Smooth muscle cell (in vitro differentiated cells): ENCODE results near the gene SELENOO. TPM values are rescaled to one million over a fixed set of nuclear protein-coding genes. Genes with fewer than 3 reads are reported as not detected.

Experiments
- DNase-seq: peaks from one replicate; lab custom pipeline; 2025; ENCODE audit not compliant: unreplicated experiment; lab: John Stamatoyannopoulos, UW
- H2AFZ ChIP-seq: fragments of 200-600 bp; sonication (generic); 2 replicates; pipeline ENCODE4 v1.6.0; 2016; ENCODE audit warnings: antibody characterized with exemption, low read depth, mild to moderate bottlenecking
- H3F3A ChIP-seq: fragments of 200-600 bp; sonication (generic); 2 replicates; pipeline ENCODE4 v1.6.0; 2017; ENCODE audit warnings: antibody characterized with exemption, low read depth
- H3K27ac ChIP-seq: fragments of 200-600 bp; sonication (generic); 2 replicates; pipeline ENCODE4 v1.5.1; 2016; ENCODE audit warnings: low read depth, mild to moderate bottlenecking
- H3K27me3 ChIP-seq: fragments of 200-600 bp; sonication (generic); 2 replicates; pipeline ENCODE4 v1.6.1; 2016; ENCODE audit warnings: low read depth, mild to moderate bottlenecking
- H3K36me3 ChIP-seq: fragments of 200-600 bp; sonication (generic); 2 replicates; pipeline ENCODE4 v1.5.1; 2016; ENCODE audit warnings: low read depth
- H3K4me1 ChIP-seq: fragments of 200-600 bp; sonication (generic); 2 replicates; pipeline ENCODE4 v1.5.1; 2016; ENCODE audit warnings: low read depth
- H3K4me2 ChIP-seq: fragments of 200-600 bp; sonication (generic); 2 replicates; pipeline ENCODE4 v1.6.0; 2016; ENCODE audit warnings: mild to moderate bottlenecking
- H3K4me3 ChIP-seq: fragments of 200-600 bp; sonication (generic); 2 replicates; pipeline ENCODE4 v1.5.1; 2016; ENCODE audit warnings: mild to moderate bottlenecking
- H3K79me2 ChIP-seq: fragments of 200-600 bp; sonication (generic); 2 replicates; pipeline ENCODE4 v1.6.0; 2016; ENCODE audit warnings: low read depth, mild to moderate bottlenecking
- H3K9ac ChIP-seq: fragments of 200-600 bp; sonication (generic); 2 replicates; pipeline ENCODE4 v1.6.0; 2016; ENCODE audit warnings: low read depth
- H3K9me3 ChIP-seq: fragments of 200-600 bp; sonication (generic); replicated peaks from 2 replicates; pipeline ENCODE4 v1.5.1; 2016; ENCODE audit warnings: low read depth
- H4K20me1 ChIP-seq: fragments of 200-600 bp; sonication (generic); 2 replicates; pipeline ENCODE4 v1.6.0; 2016; ENCODE audit warnings: low read depth
- CTCF ChIP-seq: fragments of 200-600 bp; sonication (generic); IDR thresholded peaks from 2 replicates; pipeline ENCODE4 v1.5.1; 2017; ENCODE audit warnings: borderline replicate concordance, mild to moderate bottlenecking, antibody characterized with exemption; ENCODE audit not compliant: insufficient read depth, poor library complexity, severe bottlenecking
- WGBS: methylation state at CpG from one replicate; pipeline ENCODE4 v1.1.7; 2016; ENCODE audit warnings: low lambda C conversion rate; 5-methylcytosine and 5-hydroxymethylcytosine counted together
- polyA plus RNA-seq: library from polyadenylated mRNA; unstranded; fragments of >200 nt; fragmentation: Nextera tagmentation; extraction: Ambion mirVana; gene quantifications from 2 replicates; pipeline ENCODE4 v1.2.1, GENCODE V29; 2016
- total RNA-seq: library from RNA; depleted of rRNA; stranded (reverse); fragments of >200 nt; gene quantifications from 2 replicates; pipeline ENCODE4 v1.2.3, GENCODE V29; 2014

Gene SELENOO
- total and polyA plus RNA-seq, 2 experiments from 2014 or later = 9.0 to 21.3 TPM

- no peak overlapping the region for H3K4me2 ChIP-seq
- no peak for DNase-seq
- H3K27me3 ChIP-seq = no peaks in the 10 kb centered on the region
- H4K20me1 ChIP-seq = peaks cover 97% of the 10 kb centered on the region
- no peak overlapping the region for H2AFZ ChIP-seq
- peaks cover 9% of the 10 kb centered on the region for H3K4me1 ChIP-seq
- no peaks in the 10 kb centered on the region for H3K36me3 ChIP-seq
- 95% methylated on average over 43 of the region's 45 CpGs for WGBS
- H3K9ac ChIP-seq = no peak overlapping the region
- H3K9me3 ChIP-seq = no peaks in the 10 kb centered on the region
- H3K4me3 ChIP-seq = no peak overlapping the region
- H3K79me2 ChIP-seq = peaks cover 36% of the 10 kb centered on the region
- no peak for TF ChIP-seq CTCF
- no peak overlapping the region for H3K27ac ChIP-seq
- H3F3A ChIP-seq = peaks cover 4% of the 10 kb centered on the region
Observed at GRCh38 chr22:50205781-50206569, 5.2 kb downstream of the SELENOO start.

GRCh38 chr22:50206599-50206998 is 5.8 kb downstream of the SELENOO start:
- H3K27me3 ChIP-seq = no peaks in the 10 kb centered on the region
- DNase-seq = no peak
- no peaks in the 10 kb centered on the region for H3K9me3 ChIP-seq
- H3K4me2 ChIP-seq = no peak overlapping the region
- peaks cover 4% of the 10 kb centered on the region for H3F3A ChIP-seq
- no peak overlapping the region for H3K4me3 ChIP-seq
- TF ChIP-seq CTCF = peak; percentile 46
- peaks cover 39% of the 10 kb centered on the region for H3K79me2 ChIP-seq
- H2AFZ ChIP-seq = no peak overlapping the region
- no peak overlapping the region for H3K27ac ChIP-seq
- H3K36me3 ChIP-seq = no peaks in the 10 kb centered on the region
- peaks cover 99% of the 10 kb centered on the region for H4K20me1 ChIP-seq
- H3K9ac ChIP-seq = no peak overlapping the region
- H3K4me1 ChIP-seq = peaks cover 8% of the 10 kb centered on the region
- 52% methylated on average over 10 of the region's 10 CpGs for WGBS

GRCh38 chr22:50207383-50208140 is 6.8 kb downstream of the SELENOO start:
- peaks cover 99% of the 10 kb centered on the region for H4K20me1 ChIP-seq
- peaks cover 4% of the 10 kb centered on the region for H3F3A ChIP-seq
- 88% methylated on average over 23 of the region's 23 CpGs for WGBS

More at GRCh38 chr22:50207383-50208140, 6.8 kb downstream of the SELENOO start:
- no peaks in the 10 kb centered on the region for H3K27me3 ChIP-seq
- no peak overlapping the region for H3K4me2 ChIP-seq
- no peaks in the 10 kb centered on the region for H3K9me3 ChIP-seq
- no peaks in the 10 kb centered on the region for H3K36me3 ChIP-seq
- no peak for DNase-seq
- H3K4me3 ChIP-seq = no peak overlapping the region
- peaks cover 38% of the 10 kb centered on the region for H3K79me2 ChIP-seq
- no peak for TF ChIP-seq CTCF
- H3K27ac ChIP-seq = no peak overlapping the region
- H2AFZ ChIP-seq = no peak overlapping the region
- no peak overlapping the region for H3K9ac ChIP-seq
- H3K4me1 ChIP-seq = no peaks in the 10 kb centered on the region
